Fibroblast of upper back skin (primary cell): ENCODE results near the gene PXT1.
A peak's percentile ranks its signal among the peaks of the same experiment; 100 is the strongest.
"Not testable (repeated sequence)": the region's sequence is repeated elsewhere in the genome, so short reads cannot be mapped to it uniquely, and the experiment has no call there.

Experiments used
- DNase-seq: peaks from one replicate; pipeline ENCODE4 v3.0.0-alpha.2; 2013

Gene PXT1, protein sequence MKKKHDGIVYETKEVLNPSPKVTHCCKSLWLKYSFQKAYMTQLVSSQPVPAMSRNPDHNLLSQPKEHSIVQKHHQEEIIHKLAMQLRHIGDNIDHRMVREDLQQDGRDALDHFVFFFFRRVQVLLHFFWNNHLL

GRCh38 chr6:36442671-36443470, at the start of gene PXT1, which contains the start of gene KCTD20:
PXT1 (minus strand) TSS chr6:36442854; CDS start chr6:36426082, 16,772 bp downstream.
KCTD20 (plus strand) TSS chr6:36443000; CDS start chr6:36470098, 27,098 bp downstream.
- peak; percentile 84 for DNase-seq

DNA sequence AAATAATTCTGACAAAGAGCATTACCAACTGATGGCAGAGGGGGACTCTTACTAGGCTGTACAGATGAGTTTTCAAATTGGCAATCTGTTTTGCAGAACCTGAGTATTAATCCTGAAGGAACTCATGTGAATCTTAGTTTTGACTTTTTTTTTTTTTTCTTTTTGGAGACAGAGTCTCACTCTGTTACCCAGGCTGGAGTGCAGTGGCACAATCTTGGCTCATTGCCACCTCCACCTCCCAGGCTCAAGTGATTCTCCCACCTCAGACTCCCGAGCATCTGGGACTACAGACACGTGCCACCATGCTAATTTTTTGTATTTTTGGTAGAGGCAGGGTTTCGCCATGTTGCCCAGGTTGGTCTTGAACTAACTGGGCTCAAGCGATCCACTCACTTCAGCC, 49.4 kb upstream of the PXT1 start:
- DNase-seq, result no peak

GRCh38 chr6:36491378-36491965, 48.8 kb upstream of the PXT1 start:
- no peak for DNase-seq

- DNase-seq, result no peak
These were observed 46.8 kb upstream of the PXT1 start for GRCh38 chr6:36489426-36489825.

- no peak for DNase-seq
These were observed 45.6 kb upstream of the PXT1 start for GRCh38 chr6:36488221-36488620.

- DNase-seq, result peak; percentile 32
These were observed 45.0 kb upstream of the PXT1 start for GRCh38 chr6:36487698-36488097.

DNA sequence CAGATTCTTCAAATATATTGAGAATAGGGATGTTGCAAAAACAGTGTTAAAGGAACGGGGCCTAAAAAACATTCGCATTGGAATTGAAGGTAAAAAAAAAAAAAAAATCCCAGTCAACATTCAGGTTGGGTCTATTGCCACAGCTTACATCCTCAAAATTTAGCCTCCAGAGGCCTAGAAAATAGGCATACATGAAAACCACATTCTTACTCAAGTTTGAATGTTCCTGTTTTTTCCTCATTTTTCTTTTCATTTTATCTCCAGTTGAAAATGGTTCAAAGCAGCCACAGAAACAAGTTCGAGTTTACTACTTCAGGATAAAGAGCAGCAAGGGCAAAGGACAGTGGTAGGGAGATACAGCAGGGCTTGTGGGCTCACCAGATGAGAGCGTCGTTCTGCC, 42.1 kb upstream of the PXT1 start:
- DNase-seq, result no peak

DNA sequence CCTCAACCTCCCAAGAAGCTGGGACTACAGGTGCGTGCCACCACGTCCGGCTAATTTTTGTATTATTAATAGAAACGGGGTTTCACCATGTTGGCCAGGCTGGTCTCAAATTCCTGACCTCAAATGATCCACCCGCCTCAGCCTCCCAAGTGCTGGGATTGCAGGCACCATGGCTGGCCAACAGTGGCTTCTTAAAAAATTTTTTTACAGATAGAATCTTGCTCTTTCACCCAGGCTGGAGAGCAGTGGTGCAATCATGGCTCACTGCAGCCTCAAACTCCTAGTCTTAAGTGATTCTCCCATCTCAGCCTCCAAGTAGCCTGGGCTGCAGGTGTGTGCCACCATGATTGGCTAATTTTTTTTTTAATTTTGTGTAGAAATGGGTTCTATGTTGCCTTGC, 40.7 kb upstream of the PXT1 start:
- not testable (repeated sequence) for DNase-seq

- no peak for DNase-seq
These were observed 36.6 kb upstream of the PXT1 start for GRCh38 chr6:36479256-36479655.

DNA sequence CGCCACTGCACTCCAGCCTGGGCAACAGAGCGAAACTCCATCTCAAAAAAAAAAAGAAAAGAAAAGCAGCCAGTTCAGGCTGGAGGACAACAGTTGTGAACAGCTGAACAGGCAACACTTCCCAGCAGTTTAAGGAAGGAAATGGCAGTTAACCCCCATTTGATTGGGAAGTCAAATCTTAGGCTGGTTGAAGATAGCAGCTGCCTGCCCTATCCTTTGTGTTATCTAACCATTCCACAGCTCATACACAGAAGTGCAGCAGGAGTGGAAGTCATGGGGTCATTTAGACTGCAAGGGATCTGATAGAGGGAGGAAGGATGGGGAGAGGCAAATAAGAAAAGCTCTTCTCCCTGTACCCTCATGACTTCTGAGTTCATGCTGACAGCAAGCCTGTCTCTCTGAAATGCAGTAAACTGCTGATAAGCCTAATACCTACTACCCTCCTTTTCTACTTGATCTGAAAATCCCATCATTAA, 35.4 kb upstream of the PXT1 start:
- DNase-seq, result no peak

DNA sequence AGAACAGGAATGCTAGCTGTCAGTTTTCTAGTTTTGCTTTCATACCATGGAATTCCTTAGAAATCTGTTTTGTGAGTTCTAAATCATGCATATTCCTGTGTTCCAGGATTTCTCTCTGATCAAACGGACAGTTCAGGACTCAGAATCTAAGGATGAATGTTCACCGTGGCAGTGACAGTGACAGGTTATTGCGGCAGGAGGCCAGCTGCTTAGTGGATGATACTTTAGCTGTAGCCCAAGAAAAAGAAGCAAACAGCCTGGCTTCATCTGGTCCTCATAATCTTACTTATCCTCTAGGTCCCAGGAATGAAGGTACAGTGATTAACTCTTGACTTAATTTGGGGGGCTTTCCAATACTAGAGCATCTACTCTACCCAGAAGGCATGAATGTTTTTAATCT, 27.3 kb upstream of the PXT1 start:
- DNase-seq, result no peak

- no peak for DNase-seq
These were observed 26.6 kb upstream of the PXT1 start for GRCh38 chr6:36469148-36469661.

DNA sequence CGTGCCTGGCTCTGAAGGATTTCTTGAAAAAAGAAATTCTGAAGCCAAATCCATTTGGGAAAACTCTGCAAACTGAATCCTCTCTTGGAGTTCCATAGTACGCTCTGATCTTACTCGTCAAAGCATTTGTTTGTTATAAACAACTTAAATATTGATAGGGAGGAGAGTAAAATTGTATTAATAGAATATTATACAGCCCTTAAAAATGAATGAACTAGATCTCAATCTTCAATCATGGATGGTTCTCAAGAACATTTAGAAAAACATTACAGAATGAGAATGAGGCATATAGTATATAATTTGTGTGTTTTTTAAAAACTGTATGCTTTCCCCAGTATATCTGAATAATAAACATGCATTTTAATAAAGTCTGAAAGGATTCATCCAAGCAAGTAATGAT, 25.0 kb upstream of the PXT1 start:
- no peak for DNase-seq

DNA sequence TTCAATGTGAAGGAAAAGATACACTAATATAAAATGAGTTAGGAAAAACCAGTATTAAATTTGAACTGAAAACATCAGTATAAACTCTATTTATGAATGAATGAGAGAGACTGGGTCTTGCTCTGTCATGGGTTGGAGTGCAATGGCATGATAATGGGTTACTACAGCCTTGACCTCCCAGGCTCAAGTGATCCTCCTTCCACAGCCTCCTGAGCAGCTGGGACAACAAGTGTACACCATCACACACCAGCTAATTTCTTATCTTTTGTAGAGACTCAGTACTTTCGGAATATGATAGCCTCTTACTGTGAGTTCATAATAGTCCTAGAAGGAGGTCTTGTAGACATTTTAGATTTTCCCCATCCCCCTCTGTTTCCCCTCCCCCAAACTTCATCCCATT, 21.6 kb upstream of the PXT1 start:
- DNase-seq, result no peak

- DNase-seq, result peak; percentile 41
These were observed 21.0 kb upstream of the PXT1 start for GRCh38 chr6:36463676-36464075.

GRCh38 chr6:36461646-36462045, 19.0 kb upstream of the PXT1 start:
- DNase-seq, result no peak

- no peak for DNase-seq
These were observed 18.3 kb upstream of the PXT1 start for GRCh38 chr6:36460916-36461315.

DNA sequence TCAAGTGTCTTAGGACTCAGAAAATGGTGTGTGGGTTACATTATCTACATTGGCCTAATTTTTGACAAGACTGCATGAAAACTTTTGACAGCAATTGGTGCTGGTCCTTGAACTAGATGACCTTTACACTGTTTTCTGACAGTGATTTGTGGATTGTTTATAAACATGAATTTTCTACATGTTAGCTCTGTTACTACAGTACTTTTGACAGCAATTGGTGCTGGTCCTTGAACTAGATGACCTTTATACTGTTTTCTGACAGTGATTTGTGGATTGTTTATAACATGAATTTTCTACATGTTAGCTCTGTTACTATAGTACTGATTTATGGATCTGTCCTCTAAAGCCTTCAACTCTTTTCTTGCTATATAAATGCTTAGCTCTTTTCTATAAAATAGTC, 16.8 kb upstream of the PXT1 start:
- no peak for DNase-seq

GRCh38 chr6:36455486-36456027, 12.9 kb upstream of the PXT1 start:
- no peak for DNase-seq

DNA sequence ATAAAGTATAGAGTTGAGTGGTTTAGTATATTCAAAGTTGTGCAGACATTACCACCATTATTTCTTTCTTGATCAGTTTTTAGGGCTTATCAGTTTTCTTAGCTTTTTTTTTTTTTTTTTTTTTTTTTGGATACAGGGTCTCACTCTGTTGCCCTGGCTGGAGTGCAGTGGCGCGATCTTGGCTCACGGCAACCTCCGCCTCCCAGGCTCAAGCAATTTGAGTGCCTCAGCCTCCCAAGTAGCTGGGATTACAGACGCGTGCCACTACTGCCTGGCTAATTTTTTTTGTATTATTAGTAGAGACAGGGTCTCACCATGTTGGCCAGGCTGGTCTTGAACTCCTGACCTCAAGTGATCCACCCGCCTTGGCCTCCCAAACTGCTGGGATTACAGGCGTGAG, 10.2 kb upstream of the PXT1 start:
- DNase-seq, result not testable (repeated sequence)

DNA sequence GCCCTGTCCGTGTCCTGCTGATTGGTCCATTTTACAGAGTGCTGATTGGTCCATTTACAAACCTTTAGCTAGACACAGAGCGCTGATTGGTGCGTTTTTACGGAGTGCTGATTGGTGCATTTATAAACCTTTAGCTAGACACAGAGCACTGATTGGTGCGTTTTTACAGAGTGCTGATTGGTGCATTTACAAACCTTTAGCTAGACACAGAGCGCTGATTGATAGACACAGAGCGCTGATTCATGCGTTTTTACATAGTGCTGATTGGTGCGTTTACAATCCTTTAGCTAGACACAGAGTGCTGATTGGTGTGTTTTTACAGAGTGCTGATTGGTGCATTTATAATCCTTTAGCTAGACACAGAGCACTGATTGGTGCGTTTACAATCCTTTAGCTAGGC, 6.5 kb upstream of the PXT1 start:
- DNase-seq, result not testable (repeated sequence)

DNA sequence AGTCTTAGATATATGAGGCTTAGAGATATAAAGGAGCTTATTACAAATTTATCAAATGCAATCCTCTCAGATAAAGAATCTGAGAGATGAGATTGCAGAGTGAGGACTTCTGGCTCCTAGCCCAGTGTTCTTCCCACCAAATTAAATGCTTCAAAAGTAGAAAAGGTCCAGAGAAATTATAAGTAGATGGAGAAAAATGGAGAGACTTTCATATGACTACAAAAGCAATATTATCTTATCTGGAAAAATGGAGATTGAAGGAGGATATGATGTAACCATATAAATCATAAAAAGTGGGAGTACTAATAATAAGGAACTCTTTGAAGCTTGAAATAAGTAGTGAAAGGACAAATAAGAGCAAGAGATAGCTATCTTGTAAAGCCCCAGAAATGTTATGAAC, 3.0 kb upstream of the PXT1 start:
- no peak for DNase-seq

GRCh38 chr6:36444470-36444869, 1.8 kb upstream of the PXT1 start:
- DNase-seq, result peak; percentile 81
